DOHH2 (cell line): ENCODE results near the gene TNXB.
"Not testable (repeated sequence)": the region's sequence is repeated elsewhere in the genome, so short reads cannot be mapped to it uniquely, and the experiment has no call there.

Source experiments
- CTCF ChIP-seq: fragments of 200-600 bp; sonication (generic); IDR thresholded peaks from one replicate; pipeline ENCODE4 v1.5.1; 2014; ENCODE audit warnings: antibody characterized with exemption, mild to moderate bottlenecking, low read depth, low read length; ENCODE audit not compliant: poor library complexity, severe bottlenecking
- EZH2phosphoT487 ChIP-seq: fragments of 200-600 bp; sonication (generic); IDR thresholded peaks from 2 replicates; pipeline ENCODE4 v1.6.1; 2017; ENCODE audit warnings: borderline replicate concordance, mild to moderate bottlenecking, antibody characterized with exemption, low read length, moderate library complexity, mixed read lengths

- TF ChIP-seq CTCF, EZH2phosphoT487: not testable (repeated sequence)
These were observed 41.6 kb downstream of the TNXB start for GRCh38 chr6:32067521-32067920.
